ENCODE measurements around the gene EVI5.

GRCh38 chr1:92536211-92536979 lies 248.5 kb downstream of the EVI5 start:
- TF ChIP-seq, protein P1, sequence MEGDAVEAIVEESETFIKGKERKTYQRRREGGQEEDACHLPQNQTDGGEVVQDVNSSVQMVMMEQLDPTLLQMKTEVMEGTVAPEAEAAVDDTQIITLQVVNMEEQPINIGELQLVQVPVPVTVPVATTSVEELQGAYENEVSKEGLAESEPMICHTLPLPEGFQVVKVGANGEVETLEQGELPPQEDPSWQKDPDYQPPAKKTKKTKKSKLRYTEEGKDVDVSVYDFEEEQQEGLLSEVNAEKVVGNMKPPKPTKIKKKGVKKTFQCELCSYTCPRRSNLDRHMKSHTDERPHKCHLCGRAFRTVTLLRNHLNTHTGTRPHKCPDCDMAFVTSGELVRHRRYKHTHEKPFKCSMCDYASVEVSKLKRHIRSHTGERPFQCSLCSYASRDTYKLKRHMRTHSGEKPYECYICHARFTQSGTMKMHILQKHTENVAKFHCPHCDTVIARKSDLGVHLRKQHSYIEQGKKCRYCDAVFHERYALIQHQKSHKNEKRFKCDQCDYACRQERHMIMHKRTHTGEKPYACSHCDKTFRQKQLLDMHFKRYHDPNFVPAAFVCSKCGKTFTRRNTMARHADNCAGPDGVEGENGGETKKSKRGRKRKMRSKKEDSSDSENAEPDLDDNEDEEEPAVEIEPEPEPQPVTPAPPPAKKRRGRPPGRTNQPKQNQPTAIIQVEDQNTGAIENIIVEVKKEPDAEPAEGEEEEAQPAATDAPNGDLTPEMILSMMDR (IDR thresholded peaks at IDR 0.05) = no peak
- TF ChIP-seq EP300 (IDR thresholded peaks at IDR 0.05) (no peak), POLR2A (IDR thresholded peaks at IDR 0.05) (no peak), POLR2AphosphoS5 (IDR thresholded peaks at IDR 0.05) (no peak)
